Activated T-helper 1 cell treated with anti-CD3 and anti-CD28 coated beads, Interleukin-2, amount 50 U/mL, for 16 hours (primary cell): ENCODE measurements around the gene EDNRB.
"Not testable (repeated sequence)": the region's sequence is repeated elsewhere in the genome, so short reads cannot be mapped to it uniquely, and the experiment has no call there.

Experiments
- DNase-seq, 2 donors: peaks; one replicate each; pipeline ENCODE4 v3.0.0-alpha.2; 2020; ENCODE audit warnings: low read depth in 1 of 2, low spot score in 1 of 2

The EDNRB gene

DNA sequence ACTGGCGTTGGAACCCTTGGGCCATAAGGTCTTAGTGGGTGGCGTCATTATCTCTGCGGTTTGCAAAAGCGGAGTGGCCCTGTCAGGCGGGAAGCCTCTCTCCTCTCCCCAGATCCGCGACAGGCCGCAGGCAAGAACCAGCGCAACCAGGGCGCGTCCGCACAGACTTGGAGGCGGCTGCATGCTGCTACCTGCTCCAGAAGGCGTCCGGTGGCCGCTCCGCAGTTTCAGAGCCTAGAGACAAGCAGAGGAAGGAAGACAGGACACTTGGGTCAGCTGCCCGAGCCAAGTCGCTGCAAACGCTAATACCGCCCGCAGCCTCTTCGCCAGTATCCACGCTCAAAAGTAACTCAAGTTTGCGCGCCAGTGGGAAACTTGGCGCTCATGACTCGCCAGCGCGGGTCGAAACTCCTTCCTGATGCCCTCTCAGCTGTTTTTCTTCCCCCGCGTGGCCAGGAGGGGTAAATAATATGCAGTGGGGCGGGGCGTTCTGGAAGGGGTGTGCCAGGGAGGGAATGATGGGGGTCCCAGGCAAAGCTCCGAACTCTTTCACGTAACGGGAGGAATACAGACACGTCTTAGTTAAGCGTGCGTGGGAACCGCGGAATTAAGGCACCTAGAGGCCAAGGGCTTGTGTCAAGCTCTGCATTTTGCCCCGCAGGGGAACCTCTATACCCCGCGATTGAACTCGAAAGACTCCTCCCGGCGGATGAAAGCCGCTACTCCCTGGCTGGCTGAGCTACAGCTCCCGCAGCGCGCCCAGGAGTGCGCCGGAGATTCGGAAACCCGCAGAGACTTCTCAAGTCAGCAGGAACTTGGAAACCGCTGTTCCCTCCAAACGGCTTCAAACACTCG lies at the start of gene EDNRB:
EDNRB (minus strand) TSS at position 441 of the 855 bp plus-strand sequence; CDS start at position 183, 258 bp downstream.
- no peak for DNase-seq

DNA sequence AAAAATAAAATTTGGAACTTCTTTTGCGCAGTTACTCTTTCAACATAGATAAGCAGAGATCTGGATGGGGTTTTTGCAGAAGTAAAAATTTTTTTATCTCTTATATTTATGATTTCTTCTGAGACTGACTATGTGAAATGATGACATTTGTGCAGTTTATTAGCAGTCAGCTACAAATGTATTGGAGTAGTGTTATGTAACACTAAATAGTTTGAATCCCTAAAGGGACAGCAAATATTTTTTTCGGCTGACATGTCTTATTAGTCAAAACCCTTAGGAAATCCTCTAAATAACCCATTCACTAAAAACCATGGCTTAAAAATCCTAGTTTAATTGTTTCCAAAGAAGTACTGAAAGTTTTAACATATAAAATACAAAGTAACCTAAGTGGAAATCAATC lies 48.0 kb upstream of the EDNRB start:
- no peak for DNase-seq

DNA sequence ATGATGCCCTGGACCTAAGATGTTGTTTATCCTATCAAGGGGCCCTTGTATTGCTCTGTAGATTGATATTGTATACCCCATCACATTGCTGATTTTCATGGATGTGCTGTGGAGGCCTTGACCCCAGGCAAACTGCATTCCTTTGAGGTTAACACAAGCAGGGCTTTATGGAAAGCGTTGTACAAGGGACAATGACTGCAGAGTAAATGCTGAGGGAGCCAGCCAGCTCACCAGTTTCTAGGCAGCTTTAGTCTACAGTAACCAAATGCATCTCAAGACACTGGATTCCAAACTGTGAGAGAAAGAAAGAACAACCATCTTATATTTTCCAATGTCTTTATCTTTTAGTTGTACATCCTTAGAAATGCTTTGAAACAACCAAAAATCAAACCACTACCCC lies 34.1 kb upstream of the EDNRB start:
- DNase-seq = no peak

- DNase-seq = no peak
Measured at GRCh38 chr13:77952276-77952675, 33.6 kb upstream of the EDNRB start.

DNA sequence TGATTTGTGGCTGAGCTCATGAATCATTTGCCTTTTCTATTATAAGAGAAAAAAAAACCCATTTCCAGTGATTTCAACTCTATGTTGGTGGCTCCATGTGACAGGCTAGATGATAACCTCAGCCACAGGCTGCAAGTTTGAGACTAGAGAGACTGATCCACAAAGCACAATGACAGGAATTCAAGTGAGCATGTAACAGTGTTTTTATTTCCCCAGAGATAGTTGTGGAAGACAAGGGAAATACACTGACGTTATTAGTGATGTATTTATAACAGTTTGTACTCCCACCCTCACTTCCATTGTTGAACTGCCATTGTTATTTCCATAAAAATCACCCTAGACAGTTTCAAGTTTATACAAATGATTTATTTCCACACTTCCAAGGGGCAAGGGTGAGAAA lies 27.9 kb upstream of the EDNRB start:
- no peak for DNase-seq

DNA sequence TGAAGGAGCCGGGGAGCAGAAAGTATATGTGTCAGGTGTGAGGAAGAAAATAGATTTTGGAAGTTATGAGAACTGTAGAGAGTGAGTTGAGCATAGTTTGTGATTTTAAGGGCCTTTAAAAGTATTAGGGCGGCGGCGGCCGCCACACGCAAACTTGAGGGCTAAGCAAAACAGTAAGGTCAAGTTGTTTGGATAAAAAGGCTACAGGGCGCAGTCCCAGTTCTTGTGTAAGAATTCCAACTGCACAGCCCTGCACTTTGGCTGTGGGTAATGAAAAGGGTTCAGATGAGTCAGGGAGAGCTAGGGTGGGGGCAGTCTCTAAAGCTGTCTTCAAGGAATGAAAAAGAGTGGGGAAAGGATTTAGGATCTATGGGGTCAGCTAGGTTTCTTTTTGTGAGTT lies 16.4 kb upstream of the EDNRB start:
- DNase-seq = not testable (repeated sequence)

- no peak for DNase-seq
Measured at GRCh38 chr13:77930430-77930829, 11.8 kb upstream of the EDNRB start.

DNA sequence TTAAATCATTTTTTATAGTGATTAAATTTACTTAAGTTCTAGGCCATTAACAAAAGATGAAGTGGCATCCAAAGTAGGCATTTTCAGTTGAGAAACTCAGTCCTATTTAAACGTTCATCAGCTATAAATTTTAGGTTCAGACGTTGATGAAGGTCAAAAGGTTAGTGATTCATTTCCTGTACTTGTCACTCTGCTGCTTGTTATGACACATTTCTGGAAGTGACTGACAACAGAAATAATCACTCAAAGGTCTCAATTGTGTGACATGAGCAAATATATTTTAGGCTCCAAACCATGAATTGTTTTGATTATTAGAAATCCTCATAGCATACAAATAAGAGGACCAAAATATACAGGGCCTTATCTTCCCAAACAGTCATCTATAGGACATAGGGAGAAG lies 10.3 kb upstream of the EDNRB start:
- DNase-seq = no peak

DNA sequence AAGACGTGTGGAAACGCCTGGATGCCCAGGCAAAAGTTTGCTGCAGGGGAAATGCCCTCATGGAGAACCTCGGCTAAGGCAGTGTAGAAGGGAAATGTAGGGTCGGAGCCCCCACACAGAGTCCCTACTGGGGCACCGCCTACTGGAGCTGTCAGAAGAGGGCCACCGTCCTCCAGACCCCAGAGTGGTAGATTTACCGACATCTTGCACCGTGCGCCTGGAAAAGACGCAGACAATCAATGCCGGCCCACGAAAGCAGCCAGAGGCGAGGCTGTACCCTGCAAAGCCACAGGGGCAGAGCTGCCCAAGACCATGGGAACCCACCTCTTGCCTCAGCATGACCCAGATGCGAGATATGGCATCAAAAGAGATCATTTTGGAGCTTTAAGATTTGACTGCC lies 7.0 kb upstream of the EDNRB start:
- DNase-seq = no peak

GRCh38 chr13:77919921-77920294 lies 1.3 kb upstream of the EDNRB start:
- no peak for DNase-seq

GRCh38 chr13:77919246-77919920 lies 752 bp upstream of the EDNRB start:
- DNase-seq = no peak

DNA sequence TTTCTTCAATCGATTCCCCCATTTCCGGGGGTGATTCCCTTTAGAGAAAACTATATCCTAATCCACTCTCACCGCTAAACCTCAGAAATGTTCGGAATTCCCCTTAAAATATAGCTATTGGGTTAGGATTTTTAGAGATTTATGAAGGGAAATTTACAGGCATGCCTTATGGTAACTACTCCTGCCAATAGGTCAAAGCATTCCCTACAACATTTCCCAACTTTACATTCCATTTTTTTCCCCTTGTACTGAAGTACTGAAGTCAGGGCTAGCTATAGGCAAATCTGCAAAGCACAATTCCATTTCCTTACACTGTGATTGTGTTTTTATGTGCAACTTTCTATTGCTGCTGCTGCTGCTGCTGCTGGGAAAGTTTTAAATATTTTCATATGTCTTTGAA lies 2.1 kb downstream of the EDNRB start:
- DNase-seq = no peak

- DNase-seq = no peak
Measured at GRCh38 chr13:77915686-77916085, 2.9 kb downstream of the EDNRB start.

DNA sequence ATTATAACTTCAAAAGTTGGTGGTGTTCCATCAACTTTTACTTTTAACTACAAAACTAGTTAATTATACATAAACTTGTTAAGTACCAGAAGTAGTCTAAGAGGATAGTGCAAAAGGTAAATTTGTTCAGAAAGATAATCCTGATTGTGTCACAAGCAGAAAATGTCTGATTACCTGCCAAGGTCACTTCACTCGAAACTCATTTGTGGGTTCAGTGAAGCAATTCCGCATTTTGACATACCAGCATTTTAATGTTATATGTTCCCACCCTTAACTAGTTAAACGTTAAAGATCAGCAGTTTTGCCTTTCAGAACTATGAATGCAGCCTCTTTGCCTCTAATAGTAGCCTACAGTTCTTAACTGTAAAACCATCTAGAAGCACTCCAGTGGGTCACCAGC lies 5.6 kb downstream of the EDNRB start:
- no peak for DNase-seq

DNA sequence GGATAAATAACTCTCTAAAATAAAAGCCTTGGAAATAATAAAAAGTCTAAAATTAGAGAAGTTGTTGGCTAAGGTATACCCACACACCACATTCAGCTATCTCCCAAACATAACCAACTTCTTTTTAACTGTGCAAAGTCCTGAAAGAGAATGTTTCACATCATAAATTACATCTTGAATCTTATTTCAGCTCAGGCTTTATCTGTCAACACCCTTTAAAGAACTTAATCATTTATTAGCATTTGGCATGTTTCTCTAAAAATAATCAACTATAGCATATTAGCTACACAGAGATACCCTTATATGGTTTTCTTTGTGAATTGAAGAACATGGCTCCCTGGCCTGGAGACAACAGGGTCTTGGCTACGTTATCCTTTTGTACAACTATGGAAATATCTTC lies 6.9 kb downstream of the EDNRB start:
- DNase-seq = no peak

DNA sequence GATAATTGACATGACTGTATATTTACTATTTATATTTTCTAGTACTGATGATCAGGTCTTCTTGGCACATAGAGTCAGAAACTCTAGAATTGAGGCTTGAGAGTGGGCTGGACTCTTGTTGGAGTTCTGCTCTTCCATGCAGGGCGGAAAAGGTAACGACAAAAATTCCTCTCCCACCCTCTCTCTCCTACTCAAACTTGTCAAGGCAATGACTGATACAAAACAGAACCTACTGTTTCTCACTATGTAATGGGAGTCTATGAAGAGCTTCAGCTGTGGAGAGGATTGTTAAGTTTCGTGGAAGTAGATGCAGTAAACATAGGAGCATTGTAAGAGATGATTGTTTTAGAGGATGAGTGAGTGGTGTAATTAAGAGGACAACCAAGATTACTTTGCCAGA lies 8.8 kb downstream of the EDNRB start:
- no peak for DNase-seq

DNA sequence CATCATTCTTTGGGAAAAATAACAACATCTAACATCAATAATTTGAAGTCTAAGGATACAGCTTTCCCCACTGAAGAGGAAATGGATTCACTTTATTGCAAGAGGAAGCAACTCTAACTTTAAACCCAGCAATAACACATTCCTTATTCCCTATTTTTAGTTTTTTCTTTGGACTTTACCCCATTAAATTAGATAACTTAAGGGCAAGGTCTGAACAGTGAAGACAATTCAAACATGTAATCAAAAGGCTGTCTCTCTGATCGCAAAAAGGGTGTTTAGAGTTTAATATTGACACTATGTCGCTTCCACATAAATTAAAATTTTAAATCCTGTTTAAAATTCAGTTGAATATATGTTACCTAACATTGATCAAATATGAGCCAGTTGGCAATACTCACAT lies 10.1 kb downstream of the EDNRB start:
- DNase-seq = no peak

- DNase-seq = no peak
Measured at GRCh38 chr13:77907666-77908341, 10.8 kb downstream of the EDNRB start.

GRCh38 chr13:77904031-77904430 lies 14.6 kb downstream of the EDNRB start:
- DNase-seq = no peak

- DNase-seq = no peak
Measured at GRCh38 chr13:77903435-77903834, 15.2 kb downstream of the EDNRB start.

GRCh38 chr13:77902319-77902963 lies 16.2 kb downstream of the EDNRB start:
- DNase-seq = no peak

DNA sequence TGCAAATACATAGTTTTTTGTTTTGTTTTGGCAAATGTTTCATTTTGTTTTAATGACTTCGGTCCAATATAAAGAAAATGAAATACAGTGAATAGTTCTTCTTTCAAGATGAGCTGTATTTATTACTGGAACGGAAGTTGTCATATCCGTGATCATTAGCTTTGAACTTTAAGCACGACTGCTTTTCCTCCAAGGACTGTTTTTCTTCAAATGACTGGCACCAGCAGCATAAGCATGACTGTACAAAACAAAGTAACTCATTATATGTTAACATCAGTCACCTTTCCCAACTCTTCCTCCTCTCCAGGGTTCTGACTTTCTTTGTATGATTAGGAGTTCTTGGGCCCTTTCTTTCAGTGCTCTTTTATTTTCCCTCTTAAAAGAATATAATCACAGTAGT lies 20.5 kb downstream of the EDNRB start:
- no peak for DNase-seq
